Activated T-cell treated with anti-CD3 and anti-CD28 coated beads for 48 hours (primary cell): ENCODE measurements around the gene GDPD3.
"Not testable (repeated sequence)": the region's sequence is repeated elsewhere in the genome, so short reads cannot be mapped to it uniquely, and the experiment has no call there.

Experiments used
- DNase-seq: peaks from one replicate; pipeline ENCODE4 v3.0.0-alpha.2; 2020; ENCODE audit warnings: low read depth

Gene GDPD3, protein sequence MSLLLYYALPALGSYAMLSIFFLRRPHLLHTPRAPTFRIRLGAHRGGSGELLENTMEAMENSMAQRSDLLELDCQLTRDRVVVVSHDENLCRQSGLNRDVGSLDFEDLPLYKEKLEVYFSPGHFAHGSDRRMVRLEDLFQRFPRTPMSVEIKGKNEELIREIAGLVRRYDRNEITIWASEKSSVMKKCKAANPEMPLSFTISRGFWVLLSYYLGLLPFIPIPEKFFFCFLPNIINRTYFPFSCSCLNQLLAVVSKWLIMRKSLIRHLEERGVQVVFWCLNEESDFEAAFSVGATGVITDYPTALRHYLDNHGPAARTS

DNA sequence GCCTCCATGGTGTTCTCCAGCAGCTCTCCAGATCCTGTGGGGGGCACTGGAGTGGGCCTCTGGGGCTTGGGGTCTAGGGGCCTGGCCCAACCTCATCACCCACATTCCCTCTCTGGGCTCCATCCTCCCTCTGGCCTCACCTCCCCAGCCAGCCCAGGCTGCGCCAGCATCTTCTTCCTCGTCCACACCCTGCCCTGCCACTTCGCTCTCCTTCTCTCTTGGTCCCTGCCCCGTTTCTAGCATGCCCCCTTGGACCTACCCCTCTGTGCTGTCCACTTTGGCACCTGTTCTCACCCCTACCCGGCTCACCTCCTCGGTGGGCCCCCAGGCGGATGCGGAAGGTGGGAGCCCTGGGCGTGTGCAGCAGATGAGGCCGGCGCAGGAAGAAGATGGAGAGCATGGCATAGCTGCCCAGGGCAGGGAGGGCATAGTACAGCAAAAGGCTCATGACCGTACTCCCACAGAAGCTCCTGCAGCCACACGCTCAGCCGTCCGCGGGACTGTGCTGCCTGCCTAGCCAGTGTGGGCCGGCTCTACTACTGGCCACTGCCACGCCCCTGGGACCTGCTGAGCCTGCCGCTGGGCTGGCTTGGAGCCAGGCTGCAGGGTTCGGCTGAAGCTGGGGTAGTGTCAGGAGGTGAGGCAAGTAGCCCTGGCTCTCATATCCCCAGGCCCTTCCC lies at the start of gene GDPD3:
Gene GDPD3 (minus strand): TSS at position 507 of the 680 bp plus-strand sequence. CDS start 59 bp downstream, at position 448.
- DNase-seq: no peak

DNA sequence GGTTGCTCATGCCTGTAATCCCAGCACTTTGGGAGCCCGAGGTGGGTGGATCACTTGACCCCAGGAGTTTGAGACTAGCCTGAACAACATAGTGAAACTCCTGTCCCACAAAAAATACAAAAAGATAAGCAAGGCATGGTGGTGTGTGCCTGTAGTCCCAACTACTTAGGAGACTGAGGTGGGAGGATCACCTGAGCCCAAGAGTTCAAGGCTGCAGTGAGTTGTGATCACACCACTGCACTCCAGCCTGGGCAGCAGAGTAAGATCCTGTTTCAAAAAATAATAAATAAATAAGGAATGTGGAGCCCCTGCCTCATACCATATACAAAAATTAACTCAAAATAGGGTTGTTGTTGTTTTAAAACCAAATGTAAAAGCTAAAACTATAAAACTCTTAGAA lies 43.9 kb upstream of the GDPD3 start:
- no peak for DNase-seq

DNA sequence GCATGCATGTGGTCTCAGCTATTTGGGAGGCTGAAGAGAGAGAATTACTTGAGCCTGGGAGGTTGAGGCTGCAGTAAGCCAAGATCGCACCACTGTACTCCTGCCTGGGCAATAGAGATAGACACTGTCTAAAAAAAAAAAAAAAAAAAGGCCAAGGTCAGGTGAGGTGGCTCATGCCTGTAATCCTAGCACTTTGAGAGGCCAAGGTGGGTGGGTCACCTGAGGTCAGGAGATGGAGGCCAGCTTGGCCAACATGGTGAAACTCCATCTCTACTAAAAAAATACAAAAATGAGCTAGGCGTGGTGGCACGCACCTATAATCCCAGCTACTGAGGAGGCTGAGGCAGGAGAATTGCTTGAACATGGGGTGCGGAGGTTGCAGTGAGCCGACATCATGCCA lies 41.9 kb upstream of the GDPD3 start:
- DNase-seq: no peak

DNA sequence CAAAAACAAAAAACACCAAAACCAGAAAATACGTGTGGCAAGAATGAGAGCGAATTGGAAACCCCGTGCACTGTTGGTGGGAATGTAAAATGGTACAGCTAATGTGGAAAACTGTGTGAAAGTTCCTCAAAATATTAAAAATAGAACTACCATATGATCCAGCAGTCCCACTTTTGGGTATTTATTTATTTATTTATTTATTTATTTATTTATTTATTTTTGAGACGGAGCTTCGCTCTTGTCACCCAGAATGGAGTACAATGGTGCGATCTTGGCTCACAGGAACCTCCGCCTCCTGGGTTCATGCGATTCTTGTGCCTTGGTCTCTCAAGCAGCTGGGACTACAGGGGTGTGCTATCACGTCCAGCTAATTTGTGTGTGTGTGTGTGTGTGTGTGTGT lies 39.2 kb upstream of the GDPD3 start:
- no peak for DNase-seq

DNA sequence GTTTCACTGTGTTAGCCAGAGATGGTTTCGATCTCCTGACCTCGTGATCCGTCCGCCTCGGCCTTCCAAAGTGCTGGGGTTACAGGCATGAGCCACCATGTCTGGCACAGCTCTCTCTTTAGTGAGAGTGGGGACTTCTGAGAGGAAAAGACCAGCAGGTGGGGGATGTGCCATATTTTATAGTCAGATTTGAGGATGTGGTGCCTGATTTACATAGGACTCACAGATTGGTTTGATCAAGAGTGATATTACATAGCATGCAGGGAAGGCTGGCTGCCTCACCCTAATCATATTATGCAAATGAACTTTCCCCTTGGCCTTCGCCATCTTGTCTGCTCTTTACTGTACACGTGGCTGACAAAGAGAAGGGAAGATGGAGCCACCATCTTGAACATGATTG lies 37.8 kb upstream of the GDPD3 start:
- no peak for DNase-seq

DNA sequence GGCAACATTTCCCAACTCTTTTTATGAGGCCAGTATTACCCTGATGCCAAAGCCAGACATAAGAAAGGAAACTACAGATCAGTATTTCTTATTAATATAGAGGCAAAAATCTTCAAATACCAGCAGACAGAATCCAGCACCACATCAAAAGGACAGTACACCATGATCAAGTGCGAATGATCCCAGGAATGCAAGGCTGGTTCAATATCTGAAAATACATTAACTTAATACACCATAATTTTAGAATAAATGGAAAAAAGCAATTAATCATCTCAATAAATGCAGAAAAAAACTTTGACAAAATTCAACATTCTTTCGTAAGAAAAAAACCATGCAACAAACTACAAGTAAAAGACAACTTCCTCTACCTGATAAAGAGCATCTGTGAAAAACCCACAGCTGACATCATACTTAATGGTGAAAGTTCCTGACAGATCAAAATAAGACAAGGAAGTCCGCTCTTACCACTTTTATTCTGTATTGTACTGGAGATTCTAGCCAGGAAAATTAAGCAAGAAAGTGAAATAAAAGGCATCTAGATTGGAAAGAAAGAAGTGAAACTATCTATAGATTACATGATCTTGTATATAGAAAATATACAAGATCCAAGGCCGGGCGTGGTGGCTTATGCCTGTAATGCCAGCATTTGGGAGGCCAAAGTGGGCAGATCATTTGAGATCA lies 36.1 kb upstream of the GDPD3 start:
- no peak for DNase-seq

DNA sequence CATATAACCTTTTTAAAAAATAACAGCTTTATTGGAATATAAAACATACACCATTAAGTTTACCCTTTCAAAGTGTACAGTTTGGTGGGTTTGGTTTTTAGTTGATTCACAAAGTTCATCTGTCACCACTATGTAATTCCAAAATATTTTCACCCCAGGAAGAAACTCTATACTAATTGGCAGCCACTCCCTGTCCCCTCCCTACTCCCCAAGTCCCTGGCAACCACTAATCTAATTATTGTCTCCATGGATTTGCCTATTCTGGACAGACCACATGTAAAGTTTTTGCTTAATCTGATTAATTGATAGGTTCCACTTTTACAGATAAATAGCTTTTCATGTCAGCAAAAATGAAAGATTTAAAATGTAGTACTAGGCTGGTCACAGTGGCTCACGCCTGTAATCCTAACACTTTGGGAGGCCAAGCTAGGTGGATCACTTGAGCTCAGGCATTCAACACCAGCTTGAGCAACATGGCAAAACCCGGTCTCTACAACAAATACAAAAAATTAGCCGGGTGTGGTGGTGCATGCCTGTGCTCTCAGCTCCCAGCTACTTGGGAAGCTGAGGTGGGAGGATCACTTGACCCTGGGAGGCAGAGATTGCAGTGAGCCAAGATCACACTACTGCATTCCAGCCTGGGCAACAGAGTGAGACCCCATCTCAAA lies 34.6 kb upstream of the GDPD3 start:
- DNase-seq: no peak

DNA sequence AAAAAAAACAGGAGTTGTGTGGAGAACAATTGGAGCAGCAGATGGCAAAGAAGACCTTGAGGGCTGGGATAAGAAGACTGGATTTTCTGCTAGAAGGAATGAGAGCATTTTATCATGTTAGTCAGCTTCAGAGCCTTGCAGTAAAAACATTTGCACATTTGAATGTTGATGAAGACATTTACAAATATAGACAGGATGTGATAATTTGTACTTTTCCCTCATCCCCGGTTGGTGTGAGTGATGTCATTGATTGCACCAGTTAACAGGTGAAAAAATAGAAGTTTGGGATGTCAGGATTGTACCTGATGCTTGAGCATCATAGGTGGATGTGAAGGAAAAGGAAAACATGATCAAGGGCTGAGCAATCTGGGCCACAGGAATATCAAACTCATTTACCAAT lies 32.3 kb upstream of the GDPD3 start:
- DNase-seq: no peak

DNA sequence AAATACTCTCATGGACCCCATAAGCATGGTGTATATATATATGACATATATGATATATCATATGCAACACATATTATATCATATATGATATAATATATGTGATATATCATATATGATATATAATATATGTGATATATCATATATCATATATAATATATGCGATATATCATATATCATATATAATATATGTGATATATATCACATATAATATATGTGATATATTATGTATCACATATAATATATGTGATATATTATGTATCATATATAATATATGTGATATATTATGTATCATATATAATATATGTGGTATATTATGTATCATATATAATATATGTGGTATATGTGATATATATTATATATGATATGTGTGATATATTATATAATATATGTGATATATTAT lies 31.6 kb upstream of the GDPD3 start:
- no peak for DNase-seq

DNA sequence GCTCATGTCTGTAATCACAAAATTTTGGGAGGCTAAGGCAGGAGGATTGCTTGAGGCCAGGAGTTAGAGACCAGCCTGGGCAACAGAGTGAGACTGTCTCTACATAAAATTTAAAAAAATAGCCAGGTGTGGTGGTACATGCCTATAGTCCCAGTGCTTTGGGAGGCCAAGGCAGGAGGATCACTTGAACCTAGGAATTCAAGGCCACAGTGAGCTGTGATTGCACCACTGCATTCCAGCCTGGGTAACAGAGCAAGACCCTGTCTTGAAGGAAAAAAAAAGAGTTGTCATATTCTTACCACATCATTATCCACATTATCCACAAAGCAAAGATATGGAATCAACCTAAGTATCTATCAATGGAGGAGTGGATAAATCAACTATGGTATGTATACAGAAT lies 30.7 kb upstream of the GDPD3 start:
- no peak for DNase-seq

DNA sequence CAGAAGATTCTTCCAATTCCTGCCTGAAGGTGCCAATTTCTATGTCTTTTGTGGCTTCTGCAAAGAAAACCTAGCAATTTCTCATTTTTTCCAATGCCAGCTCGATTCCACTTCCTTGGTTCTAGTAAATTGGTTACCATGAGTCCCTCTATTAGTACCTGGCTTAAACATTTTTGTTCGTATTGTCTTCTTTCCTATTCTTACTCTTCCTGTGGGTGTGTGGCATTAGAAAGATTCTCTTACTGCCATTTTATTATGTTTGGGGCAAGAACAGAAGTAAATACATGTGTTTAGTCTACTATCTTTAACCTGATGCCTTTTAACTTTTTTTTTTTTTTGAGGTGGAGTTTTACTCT lies 30.0 kb upstream of the GDPD3 start:
- no peak for DNase-seq

DNA sequence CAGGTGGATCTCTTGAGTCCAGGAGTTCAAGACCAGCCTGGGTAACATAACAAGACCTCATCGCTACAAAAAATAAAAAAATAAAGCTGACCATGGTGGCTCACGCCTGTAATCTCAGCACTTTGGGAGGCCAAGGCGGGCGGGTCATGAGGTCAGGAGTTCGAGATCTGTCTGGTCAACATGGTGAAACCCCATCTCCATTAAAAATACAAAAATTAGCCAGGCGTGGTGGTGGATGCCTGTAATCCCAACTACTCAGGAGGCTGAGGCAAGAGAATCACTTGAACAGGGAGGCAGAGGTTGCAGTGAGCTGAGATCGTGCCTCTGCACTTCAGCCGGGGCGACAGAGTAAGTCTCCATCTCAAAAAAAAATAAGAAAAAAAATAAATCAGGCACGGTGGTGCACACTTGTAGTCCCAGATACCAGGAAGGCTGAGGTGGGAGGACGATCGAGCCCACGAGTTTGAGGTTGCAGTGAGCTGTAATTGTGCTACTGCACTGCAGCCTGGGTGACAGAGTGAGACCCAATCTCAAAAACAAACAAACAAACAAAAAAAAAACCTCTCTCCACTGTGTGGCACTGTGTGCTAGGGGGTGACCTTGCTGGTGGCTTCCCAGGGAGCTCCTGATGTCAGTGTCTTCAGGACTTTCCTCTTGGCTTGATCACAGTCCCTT lies 29.5 kb upstream of the GDPD3 start:
- no peak for DNase-seq

DNA sequence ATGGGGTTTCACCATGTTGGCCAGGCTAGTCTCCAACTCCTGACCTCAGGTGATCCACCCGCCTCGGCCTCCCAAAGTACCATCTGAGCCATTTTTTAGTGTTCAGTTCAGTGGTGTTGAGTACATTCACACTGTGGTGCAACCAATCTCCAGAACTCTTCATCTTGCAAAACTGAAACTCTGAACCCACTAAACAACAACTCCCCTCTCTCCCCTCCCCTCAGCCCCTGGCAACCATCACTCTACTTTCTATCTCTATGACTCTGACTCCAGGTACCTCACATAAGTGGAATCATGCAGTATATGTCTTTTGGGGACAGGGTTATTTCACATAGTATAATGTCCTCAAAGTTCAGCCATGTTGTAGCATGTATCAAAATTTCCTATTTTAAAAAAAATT lies 28.4 kb upstream of the GDPD3 start:
- no peak for DNase-seq

DNA sequence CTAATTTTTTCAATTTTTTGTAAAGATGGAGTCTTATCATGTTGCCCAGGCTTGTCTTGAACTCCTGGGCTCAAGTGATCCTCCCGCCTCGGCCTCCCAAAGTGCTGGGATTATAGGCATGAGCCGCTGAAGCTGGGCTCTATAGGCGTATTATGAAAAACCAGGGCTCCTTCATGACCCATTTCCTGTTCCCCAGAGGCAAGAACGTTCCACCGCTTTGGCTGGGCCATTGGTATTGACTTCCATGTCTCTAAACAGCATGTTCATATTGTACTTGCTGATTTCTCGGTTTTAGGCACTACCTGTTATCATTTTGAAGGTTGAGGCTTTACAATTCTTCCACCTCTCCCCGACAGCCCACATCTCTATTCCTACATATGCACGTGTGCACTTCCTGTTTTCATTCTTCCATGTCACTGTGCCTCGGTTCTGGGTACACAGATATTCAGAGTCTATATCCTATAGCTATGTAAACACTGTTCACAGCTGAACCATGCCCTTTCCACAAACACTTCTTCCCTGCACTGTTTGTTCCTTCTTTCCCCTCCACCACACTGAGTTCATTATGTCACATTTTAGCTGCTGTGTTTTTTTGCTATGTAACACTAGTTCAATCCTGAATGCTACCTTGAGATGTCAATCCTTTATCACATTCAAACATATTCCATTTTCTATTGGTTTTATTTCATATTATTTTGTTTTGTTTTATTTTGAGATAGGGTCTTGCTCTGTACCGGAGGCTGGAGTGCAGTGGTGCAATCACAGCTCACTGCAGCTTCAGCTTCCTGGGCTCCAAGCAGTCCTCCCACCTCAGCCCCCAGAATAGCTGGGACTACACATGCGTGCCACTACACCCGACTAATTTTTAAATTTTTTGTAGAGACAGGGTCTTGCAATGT lies 26.5 kb upstream of the GDPD3 start:
- DNase-seq: no peak

DNA sequence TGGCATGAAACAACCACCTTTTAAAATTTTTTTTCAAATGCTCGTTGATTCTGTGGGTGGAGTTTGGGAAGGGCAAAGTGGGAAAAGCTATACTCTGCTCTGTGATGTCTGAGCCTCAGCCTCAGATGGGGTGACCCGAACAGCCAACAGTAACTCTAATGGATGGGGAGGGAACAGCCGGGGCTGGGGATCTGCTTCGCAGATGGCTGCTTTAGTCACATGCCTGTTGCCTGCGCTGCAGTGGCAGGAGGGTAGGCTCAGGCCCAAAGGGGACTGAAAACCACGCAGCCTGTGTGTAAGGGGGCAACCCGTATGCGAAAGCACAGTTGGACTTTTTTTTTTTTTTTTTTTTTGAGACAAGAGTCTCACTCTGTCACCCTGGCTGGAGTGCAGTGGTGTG lies 24.6 kb upstream of the GDPD3 start:
- DNase-seq: no peak

DNA sequence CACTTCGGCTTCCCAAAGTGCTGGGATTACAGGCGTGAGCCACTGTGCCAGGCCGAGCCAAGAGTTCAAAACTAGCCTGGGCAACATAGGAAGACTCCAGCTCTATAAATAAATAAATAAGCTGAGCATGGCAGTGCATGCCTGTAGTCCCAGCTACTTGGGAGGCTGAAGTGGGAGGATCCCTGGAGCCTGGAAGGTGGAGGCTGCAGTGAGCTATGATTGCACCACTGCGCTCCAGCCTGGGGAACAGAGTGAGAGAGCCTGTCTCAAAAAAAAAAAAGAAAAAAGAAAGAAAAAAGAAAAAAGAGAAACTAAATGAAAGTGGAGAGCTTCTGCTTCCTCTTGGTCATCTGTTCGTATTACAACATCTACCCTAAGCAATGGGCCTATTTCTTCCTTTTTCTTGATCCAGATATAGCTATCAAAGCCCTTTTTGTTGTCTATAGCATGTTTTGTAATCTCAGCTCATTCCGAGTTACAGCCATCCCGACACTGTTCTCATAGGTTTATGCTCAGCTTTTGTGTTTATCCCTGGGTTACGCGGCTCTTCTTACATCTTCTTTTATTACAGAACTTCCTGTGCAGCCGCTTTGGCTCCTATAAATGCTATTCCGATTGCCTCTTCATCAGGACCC lies 23.8 kb upstream of the GDPD3 start:
- DNase-seq: no peak

DNA sequence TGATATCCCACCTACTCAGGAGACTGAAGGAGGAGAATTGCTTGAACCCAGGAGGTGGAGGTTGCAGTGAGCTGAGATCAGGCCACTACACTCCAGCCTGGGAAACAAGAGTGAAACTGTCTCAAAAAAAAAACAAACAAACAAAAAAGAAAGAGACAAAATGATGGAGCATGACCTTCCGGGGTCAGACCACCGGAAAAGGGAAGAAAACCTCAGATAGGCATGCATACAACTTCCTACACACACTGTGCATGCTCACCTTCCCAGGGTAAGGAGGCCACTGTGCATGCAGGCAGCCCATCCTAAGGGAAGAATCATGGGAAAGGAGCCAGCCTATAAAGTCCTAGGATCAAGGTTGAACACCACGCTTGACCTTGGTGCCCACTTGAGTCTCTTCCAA lies 19.3 kb upstream of the GDPD3 start:
- no peak for DNase-seq

DNA sequence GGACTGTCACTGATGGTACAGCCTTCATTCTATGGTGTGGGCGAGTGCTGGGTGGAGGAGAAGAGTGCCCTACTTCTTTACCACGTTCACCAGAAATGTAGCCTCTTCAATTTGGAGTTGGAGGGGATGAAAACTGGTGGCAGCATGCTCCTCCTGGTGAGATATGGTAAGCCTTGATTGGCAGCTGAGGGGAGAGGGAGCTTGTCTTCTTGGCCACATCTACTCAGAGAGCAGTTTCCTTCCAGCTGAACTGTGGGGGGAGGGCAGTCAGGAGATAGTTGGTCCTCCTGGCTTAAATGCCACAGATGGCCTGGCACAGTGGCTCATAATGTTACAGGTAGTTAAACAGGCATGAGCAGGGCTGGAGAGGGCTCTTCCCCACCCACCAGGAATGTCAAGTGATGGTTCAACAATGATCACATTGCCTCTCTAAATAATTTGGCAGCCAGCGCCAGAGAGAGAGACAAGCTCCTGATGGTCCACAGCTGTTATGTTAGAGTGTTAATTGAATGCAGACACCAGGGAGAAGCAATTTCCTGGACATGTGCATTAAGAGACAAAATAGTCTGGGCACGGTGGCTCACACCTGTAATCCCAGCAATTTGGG lies 18.6 kb upstream of the GDPD3 start:
- no peak for DNase-seq

DNA sequence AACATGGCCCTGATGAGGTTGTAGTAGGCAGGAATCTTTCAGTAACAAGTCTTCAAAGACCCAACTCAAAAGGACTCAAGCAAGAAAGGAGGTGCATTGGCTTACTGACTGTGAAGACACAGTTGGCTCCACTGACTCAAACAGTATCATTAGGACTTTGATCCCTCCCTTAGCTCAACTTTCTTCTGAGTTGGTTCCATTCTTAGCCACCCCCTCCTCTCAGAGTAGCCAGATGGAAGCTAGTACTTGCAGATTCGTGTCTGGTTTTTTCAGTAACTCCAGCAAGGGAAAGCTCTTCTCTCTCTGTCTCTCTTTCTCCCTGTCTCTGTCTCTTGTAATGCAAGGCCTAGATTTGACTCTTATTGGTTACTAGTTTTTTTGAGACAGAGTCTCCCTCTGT lies 14.7 kb upstream of the GDPD3 start:
- DNase-seq: no peak

DNA sequence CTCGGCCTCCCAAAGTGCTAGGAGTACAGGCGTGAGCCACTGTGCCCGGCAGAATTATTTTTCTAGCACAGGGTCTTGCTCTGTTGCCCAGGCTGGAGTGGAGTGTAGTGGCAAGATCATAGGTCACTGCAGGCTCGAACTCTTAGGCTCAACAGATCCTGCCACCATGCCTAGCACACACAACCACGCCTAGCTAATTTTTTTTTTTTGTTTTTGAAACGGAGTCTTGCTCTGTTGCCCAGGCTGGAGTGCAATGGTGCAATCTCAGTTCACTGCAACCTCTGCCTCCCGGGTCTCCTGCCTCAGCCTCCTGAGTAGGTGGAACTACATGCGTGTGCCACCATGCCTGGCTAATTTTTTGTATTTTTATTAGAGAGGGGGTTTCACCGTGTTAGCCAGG lies 12.4 kb upstream of the GDPD3 start:
- not testable (repeated sequence) for DNase-seq
